K562 (cell line): ENCODE results near the gene ASPHD1. TPM values are rescaled to one million over a fixed set of nuclear protein-coding genes. Genes with fewer than 3 reads are reported as not detected.

ENCODE experiments used
- BRD4 ChIP-seq: fragments of 200-600 bp; sonication (generic); IDR thresholded peaks from 2 replicates; pipeline ENCODE4 v1.6.1; 2017; ENCODE audit warnings: inconsistent platforms
- POLR2AphosphoS5 ChIP-seq: IDR thresholded peaks from 2 replicates; pipeline ENCODE4 v1.6.1; 2011; ENCODE audit warnings: mild to moderate bottlenecking, low read depth, low read length, moderate library complexity; ENCODE audit not compliant: control insufficient read depth, insufficient read depth
- RAD51 ChIP-seq: fragments of 450-650 bp; IDR thresholded peaks from 2 replicates; pipeline ENCODE4 v1.7.1; 2016; ENCODE audit warnings: low read depth, mild to moderate bottlenecking, borderline replicate concordance
- ZBED1 ChIP-seq: IDR thresholded peaks from 2 replicates; pipeline ENCODE4 v1.6.1; 2014
- ZNF407 ChIP-seq: fragments of 450-650 bp; IDR thresholded peaks from 2 replicates; pipeline ENCODE4 v1.6.1; 2016; ENCODE audit warnings: low read depth
- ZNF507 ChIP-seq: conservative IDR thresholded peaks from 2 replicates; pipeline ENCODE4 v1.6.1; 2017; ENCODE audit warnings: missing genetic modification characterization, missing compliant biosample characterization
- ZNF511 ChIP-seq: sonication (generic); formaldehyde crosslinking; IDR thresholded peaks from 2 replicates; pipeline ENCODE4 v1.8.0; 2022; ENCODE audit warnings: mild to moderate bottlenecking, missing genetic modification reagents
- ZNF609 ChIP-seq: sonication (generic); formaldehyde crosslinking; IDR thresholded peaks from 2 replicates; pipeline ENCODE4 v1.8.1; 2023; ENCODE audit warnings: missing genetic modification reagents, mild to moderate bottlenecking, borderline replicate concordance
- ZNF780A ChIP-seq: fragments of 250-450 bp; sonication (Bioruptor Pico); IDR thresholded peaks from 2 replicates; pipeline ENCODE4 v1.5.0; 2021; ENCODE audit warnings: mild to moderate bottlenecking
- polyA plus RNA-seq, 8 experiments: library from polyadenylated mRNA; depleted of rRNA in 4 of 8; stranded (reverse) in 5 of 8; unstranded in 3 of 8; fragments of >200 nt; fragmentation: Nextera tagmentation in 2 of 8; fragmentation: Illumina TruSeq in 1 of 8; extraction: Ambion mirVana in 2 of 8; extraction: Trizol in 1 of 8; gene quantifications; 2 replicates each; pipeline versions ENCODE4 v1.2.1 to v1.2.3, GENCODE V29; 2011 to 2014; ENCODE audit warnings: inconsistent platforms in 1 of 8, missing spikeins in 1 of 8
- total RNA-seq, 7 experiments: library from RNA; depleted of rRNA in 6 of 7; stranded (reverse); fragments of >200 nt in 6 of 7; fragmentation: Illumina TruSeq in 2 of 7; extraction: Trizol in 2 of 7; gene quantifications; 2 replicates each; pipeline versions ENCODE4 v1.2.1 to v1.2.3, GENCODE V29; 2011 to 2021; ENCODE audit warnings: low replicate concordance in 1 of 7

Gene ASPHD1
- total and polyA plus RNA-seq, 9 of the 15 experiments (the other 6 are each of a cell fraction or from before 2014, with no cell fraction given), result 0.03 to 0.70 (median 0.24) TPM; not detected in 5

DNA sequence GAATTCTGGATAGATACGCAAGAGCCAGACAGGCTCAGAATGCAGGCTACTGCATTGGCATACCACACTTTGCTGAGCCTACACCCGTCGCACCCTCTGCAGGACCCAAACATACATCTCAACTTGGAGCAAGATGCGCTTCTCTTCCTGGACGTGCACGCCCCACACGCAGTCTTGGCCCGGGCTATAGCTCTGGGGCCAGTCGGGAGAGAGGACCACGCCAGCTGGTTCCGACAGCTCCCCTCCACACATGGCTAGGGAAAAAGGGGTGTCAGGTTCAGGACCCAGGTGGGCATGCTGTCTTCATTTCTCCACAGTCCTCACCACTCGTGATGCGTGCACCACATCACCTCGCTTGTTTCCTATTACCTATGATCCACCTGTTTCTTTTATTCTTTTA, 22.1 kb upstream of the ASPHD1 start (continued):
- TF ChIP-seq ZNF407 (no peak), ZNF609 (CRISPR knock-in tag) (no peak), ZNF507 (tag) (no peak), ZNF511 (CRISPR knock-in tag) (no peak), POLR2AphosphoS5 (no peak), ZNF780A (CRISPR knock-in tag) (no peak), BRD4 (no peak), ZBED1 (no peak), RAD51 (no peak)
